Measurements from ENCODE around the gene TSEN34. TPM values are rescaled to one million over a fixed set of nuclear protein-coding genes. Genes with fewer than 3 reads are reported as not detected.

Gene TSEN34
- total RNA-seq, 1 experiment from 2014 or later: 194 TPM

DNA sequence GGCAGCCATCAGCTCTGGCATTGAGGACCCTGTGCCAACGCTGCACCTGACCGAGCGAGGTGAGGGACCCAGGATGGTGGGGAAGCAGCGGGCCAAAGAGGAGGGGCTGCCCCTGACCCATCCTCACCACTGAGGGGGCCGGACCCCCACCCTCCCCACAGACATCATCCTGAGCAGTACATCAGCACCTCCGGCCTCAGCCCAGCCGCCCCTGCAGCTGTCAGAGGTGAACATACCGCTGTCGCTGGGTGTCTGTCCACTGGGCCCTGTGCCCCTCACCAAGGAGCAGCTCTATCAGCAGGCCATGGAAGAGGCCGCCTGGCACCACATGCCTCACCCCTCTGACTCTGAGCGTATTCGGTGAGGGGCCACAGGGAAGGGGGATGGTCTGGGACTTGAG, 38.8 kb upstream of the TSEN34 start:
- no peaks in the 10 kb centered on the region for H3K9me3 ChIP-seq (ENCODE audit: control insufficient read depth, insufficient read depth, low read depth, low read length)
- CTCF ChIA-PET: no interaction called here
- ATAC-seq: no peak
- no peak overlapping the region for H3K4me3 ChIP-seq (ENCODE audit: low read depth in 2 of 2, low read length in 2 of 2)
- H3K4me1 ChIP-seq (ENCODE audit: control insufficient read depth, insufficient read depth, low read length): peaks cover 15% of the 10 kb centered on the region
- intact Hi-C loops (cut with micrococcal nuclease; ENCODE audit: unreplicated experiment) (no loop called here), in situ Hi-C loops (cut with HindIII; ENCODE audit: low pct_unique_long_range_greater_than_20kb, low sequenced_read_pairs) (no loop called here)
- TF ChIP-seq POLR2AphosphoS5 (IDR thresholded peaks at IDR 0.05; ENCODE audit: low read depth, low read length): no peak
- TF ChIP-seq, protein P1, sequence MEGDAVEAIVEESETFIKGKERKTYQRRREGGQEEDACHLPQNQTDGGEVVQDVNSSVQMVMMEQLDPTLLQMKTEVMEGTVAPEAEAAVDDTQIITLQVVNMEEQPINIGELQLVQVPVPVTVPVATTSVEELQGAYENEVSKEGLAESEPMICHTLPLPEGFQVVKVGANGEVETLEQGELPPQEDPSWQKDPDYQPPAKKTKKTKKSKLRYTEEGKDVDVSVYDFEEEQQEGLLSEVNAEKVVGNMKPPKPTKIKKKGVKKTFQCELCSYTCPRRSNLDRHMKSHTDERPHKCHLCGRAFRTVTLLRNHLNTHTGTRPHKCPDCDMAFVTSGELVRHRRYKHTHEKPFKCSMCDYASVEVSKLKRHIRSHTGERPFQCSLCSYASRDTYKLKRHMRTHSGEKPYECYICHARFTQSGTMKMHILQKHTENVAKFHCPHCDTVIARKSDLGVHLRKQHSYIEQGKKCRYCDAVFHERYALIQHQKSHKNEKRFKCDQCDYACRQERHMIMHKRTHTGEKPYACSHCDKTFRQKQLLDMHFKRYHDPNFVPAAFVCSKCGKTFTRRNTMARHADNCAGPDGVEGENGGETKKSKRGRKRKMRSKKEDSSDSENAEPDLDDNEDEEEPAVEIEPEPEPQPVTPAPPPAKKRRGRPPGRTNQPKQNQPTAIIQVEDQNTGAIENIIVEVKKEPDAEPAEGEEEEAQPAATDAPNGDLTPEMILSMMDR (IDR thresholded peaks at IDR 0.05): no peak
- no peak overlapping the region for H3K27ac ChIP-seq (ENCODE audit: low read length)
- no TSS peak for BruUV-seq (replicated peaks)
- no peaks in the 10 kb centered on the region for H3K27me3 ChIP-seq (ENCODE audit: control insufficient read depth, insufficient read depth, low read length)
- no peak for DNase-seq (ENCODE audit: low read depth, low spot score)
- POLR2A ChIA-PET: no interaction called here
- peaks cover 22% of the 10 kb centered on the region for H3K36me3 ChIP-seq (ENCODE audit: control insufficient read depth, insufficient read depth, low read length)

DNA sequence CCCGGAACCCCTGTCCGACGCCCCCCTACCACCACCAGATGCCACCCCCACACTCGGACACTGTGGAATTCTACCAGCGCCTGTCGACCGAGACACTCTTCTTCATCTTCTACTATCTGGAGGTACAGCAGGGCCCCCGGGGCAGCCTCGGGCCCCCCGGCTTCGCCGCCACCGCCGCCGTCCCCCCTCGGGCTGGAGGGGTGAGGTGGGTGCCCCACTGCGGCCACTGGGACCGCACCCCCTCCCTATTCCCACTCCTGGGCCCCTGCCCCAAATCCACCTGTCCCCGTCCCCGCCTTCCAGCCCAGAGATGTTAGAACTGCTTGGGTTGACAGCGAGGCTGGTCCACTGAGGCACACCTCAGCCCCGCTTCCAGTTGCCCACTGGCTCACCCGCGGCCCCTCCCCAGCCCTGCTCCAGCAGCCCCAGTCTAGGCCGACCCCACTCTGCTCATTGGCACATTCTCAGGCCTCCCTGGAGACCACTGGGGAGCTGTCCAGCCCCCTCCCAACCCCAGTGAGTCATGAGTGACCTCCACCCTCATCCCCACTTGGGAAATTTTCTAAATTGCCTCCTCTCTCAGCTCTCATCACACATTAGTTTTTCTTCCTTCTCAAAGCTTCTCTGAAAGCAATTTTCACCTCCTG, 38.1 kb upstream of the TSEN34 start:
- Histone ChIP-seq H3K4me3 (ENCODE audit: low read depth in 2 of 2, low read length in 2 of 2) (no peak overlapping the region), H3K36me3 (ENCODE audit: control insufficient read depth, insufficient read depth, low read length) (peaks cover 22% of the 10 kb centered on the region), H3K27me3 (ENCODE audit: control insufficient read depth, insufficient read depth, low read length) (no peaks in the 10 kb centered on the region), H3K27ac (ENCODE audit: low read length) (no peak overlapping the region), H3K4me1 (ENCODE audit: control insufficient read depth, insufficient read depth, low read length) (peaks cover 18% of the 10 kb centered on the region), H3K9me3 (ENCODE audit: control insufficient read depth, insufficient read depth, low read depth, low read length) (no peaks in the 10 kb centered on the region)
- in situ Hi-C loops (cut with HindIII; ENCODE audit: low pct_unique_long_range_greater_than_20kb, low sequenced_read_pairs): no loop called here
- CTCF ChIA-PET: no interaction called here
- DNase-seq (ENCODE audit: low read depth, low spot score) (no peak), ATAC-seq (no peak)
- no TSS peak for BruUV-seq (replicated peaks)
- POLR2A ChIA-PET: no interaction called here
- intact Hi-C loops (cut with micrococcal nuclease; ENCODE audit: unreplicated experiment): no loop called here
- TF ChIP-seq POLR2AphosphoS5 (IDR thresholded peaks at IDR 0.05; ENCODE audit: low read depth, low read length): peak; percentile 22; the same call in 1 of the 2 replicates
- TF ChIP-seq TCF7L2 (IDR thresholded peaks at IDR 0.05; ENCODE audit: low read depth, low read length): no peak

DNA sequence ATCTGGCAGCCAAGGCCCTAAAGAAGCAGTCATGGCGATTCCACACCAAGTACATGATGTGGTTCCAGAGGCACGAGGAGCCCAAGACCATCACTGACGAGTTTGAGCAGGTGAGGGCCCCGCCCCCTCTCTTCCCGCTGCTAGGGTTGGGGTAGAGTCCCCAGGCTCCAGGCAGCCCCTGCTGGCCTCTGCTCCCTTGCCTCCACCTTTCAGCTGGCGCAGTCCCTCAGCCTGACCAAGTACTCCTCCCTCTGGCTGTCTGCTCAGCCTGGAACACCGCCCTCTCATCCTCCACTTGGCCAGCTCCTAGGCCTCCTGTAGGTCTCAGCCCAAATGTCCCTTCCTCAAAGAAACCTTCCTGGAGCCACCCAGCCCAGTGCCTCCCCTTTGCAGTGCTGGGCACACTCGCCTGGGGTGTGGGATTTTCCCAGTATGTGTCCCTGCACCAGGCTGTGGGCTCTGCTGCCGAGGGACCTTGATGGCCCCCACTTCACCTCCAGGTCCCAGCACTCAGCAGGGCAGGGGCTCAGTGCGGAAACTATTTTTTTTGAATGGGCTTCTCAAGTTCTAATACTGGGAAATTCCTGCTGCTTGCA, 37.3 kb upstream of the TSEN34 start:
- Histone ChIP-seq H3K27me3 (ENCODE audit: control insufficient read depth, insufficient read depth, low read length) (no peaks in the 10 kb centered on the region), H3K36me3 (ENCODE audit: control insufficient read depth, insufficient read depth, low read length) (peaks cover 18% of the 10 kb centered on the region), H3K27ac (ENCODE audit: low read length) (peak overlapping the region; percentile 62; the same call in 1 of the 2 replicates), H3K9me3 (ENCODE audit: control insufficient read depth, insufficient read depth, low read depth, low read length) (no peaks in the 10 kb centered on the region), H3K4me1 (ENCODE audit: control insufficient read depth, insufficient read depth, low read length) (peaks cover 27% of the 10 kb centered on the region), H3K4me3 (ENCODE audit: low read depth in 2 of 2, low read length in 2 of 2) (no peak overlapping the region)
- CTCF ChIA-PET: no interaction called here
- intact Hi-C loops (cut with micrococcal nuclease; ENCODE audit: unreplicated experiment) (no loop called here), in situ Hi-C loops (cut with HindIII; ENCODE audit: low pct_unique_long_range_greater_than_20kb, low sequenced_read_pairs) (no loop called here)
- no TSS peak for BruUV-seq (replicated peaks)
- ATAC-seq (peak; percentile 22), DNase-seq (ENCODE audit: low read depth, low spot score) (no peak)
- TF ChIP-seq TCF7L2 (IDR thresholded peaks at IDR 0.05; ENCODE audit: low read depth, low read length) (no peak), POLR2AphosphoS5 (IDR thresholded peaks at IDR 0.05; ENCODE audit: low read depth, low read length) (no peak), SIN3A (IDR thresholded peaks at IDR 0.05; ENCODE audit: borderline replicate concordance, insufficient read depth, low read depth, low read length) (no peak)
- TF ChIP-seq, protein P1 (IDR thresholded peaks at IDR 0.05): no peak
- TF ChIP-seq, protein P2, sequence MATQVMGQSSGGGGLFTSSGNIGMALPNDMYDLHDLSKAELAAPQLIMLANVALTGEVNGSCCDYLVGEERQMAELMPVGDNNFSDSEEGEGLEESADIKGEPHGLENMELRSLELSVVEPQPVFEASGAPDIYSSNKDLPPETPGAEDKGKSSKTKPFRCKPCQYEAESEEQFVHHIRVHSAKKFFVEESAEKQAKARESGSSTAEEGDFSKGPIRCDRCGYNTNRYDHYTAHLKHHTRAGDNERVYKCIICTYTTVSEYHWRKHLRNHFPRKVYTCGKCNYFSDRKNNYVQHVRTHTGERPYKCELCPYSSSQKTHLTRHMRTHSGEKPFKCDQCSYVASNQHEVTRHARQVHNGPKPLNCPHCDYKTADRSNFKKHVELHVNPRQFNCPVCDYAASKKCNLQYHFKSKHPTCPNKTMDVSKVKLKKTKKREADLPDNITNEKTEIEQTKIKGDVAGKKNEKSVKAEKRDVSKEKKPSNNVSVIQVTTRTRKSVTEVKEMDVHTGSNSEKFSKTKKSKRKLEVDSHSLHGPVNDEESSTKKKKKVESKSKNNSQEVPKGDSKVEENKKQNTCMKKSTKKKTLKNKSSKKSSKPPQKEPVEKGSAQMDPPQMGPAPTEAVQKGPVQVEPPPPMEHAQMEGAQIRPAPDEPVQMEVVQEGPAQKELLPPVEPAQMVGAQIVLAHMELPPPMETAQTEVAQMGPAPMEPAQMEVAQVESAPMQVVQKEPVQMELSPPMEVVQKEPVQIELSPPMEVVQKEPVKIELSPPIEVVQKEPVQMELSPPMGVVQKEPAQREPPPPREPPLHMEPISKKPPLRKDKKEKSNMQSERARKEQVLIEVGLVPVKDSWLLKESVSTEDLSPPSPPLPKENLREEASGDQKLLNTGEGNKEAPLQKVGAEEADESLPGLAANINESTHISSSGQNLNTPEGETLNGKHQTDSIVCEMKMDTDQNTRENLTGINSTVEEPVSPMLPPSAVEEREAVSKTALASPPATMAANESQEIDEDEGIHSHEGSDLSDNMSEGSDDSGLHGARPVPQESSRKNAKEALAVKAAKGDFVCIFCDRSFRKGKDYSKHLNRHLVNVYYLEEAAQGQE (IDR thresholded peaks at IDR 0.05; ENCODE audit: insufficient read depth in 1 of 2, low read depth in 2 of 2, low read length in 1 of 2): no peak
- POLR2A ChIA-PET: no interaction called here
